Osteocyte (in vitro differentiated cells): ENCODE data around the gene ZNF385A. TPM values are rescaled to one million over a fixed set of nuclear protein-coding genes. Genes with fewer than 3 reads are reported as not detected.

Experiments used
- DNase-seq: peaks from one replicate; pipeline ENCODE4 v3.0.0; 2021; ENCODE audit warnings: mixed read lengths; ENCODE audit not compliant: unreplicated experiment; ENCODE audit errors: extremely low spot score
- H3K27ac Mint-ChIP-seq: one replicate; pipeline ENCODE4 v1.8.0; 2021; ENCODE audit warnings: mild to moderate bottlenecking, mixed read lengths; ENCODE audit not compliant: unreplicated experiment
- H3K27me3 Mint-ChIP-seq: one replicate; pipeline ENCODE4 v1.8.0; 2021; ENCODE audit warnings: mixed read lengths; ENCODE audit not compliant: unreplicated experiment
- H3K36me3 Mint-ChIP-seq: one replicate; pipeline ENCODE4 v1.8.0; 2021; ENCODE audit warnings: mixed read lengths; ENCODE audit not compliant: unreplicated experiment
- H3K4me1 Mint-ChIP-seq: one replicate; pipeline ENCODE4 v1.8.0; 2021; ENCODE audit warnings: mixed read lengths; ENCODE audit not compliant: unreplicated experiment
- H3K4me3 Mint-ChIP-seq: one replicate; pipeline ENCODE4 v1.8.0; 2021; ENCODE audit warnings: mild to moderate bottlenecking, moderate library complexity, mixed read lengths; ENCODE audit not compliant: unreplicated experiment
- H3K9me3 Mint-ChIP-seq: one replicate; pipeline ENCODE4 v1.8.0; 2021; ENCODE audit warnings: mixed read lengths; ENCODE audit not compliant: unreplicated experiment
- total RNA-seq: library from RNA; stranded (reverse); gene quantifications from 2 replicates; pipeline ENCODE4 v1.2.1, GENCODE V29; 2021
- TF ChIP-seq, protein P1 (sequence below): fragments of 200-600 bp; sonication (generic); IDR thresholded peaks from 2 replicates; pipeline ENCODE4 v1.5.0; 2021; ENCODE audit warnings: antibody characterized with exemption, mild to moderate bottlenecking, moderate library complexity

Gene ZNF385A
- total RNA-seq, 1 donor from 2014 or later, result 12.3 TPM

GRCh38 chr12:54337854-54338650, 46.5 kb downstream of the ZNF385A start:
- Mint-ChIP-seq H3K36me3 (peaks cover 24% of the 10 kb centered on the region), H3K27ac (no peak overlapping the region), H3K4me3 (no peak overlapping the region), H3K27me3 (no peaks in the 10 kb centered on the region), H3K4me1 (peaks cover 7% of the 10 kb centered on the region), H3K9me3 (no peaks in the 10 kb centered on the region)
- DNase-seq, result no peak
- TF ChIP-seq, protein P1, sequence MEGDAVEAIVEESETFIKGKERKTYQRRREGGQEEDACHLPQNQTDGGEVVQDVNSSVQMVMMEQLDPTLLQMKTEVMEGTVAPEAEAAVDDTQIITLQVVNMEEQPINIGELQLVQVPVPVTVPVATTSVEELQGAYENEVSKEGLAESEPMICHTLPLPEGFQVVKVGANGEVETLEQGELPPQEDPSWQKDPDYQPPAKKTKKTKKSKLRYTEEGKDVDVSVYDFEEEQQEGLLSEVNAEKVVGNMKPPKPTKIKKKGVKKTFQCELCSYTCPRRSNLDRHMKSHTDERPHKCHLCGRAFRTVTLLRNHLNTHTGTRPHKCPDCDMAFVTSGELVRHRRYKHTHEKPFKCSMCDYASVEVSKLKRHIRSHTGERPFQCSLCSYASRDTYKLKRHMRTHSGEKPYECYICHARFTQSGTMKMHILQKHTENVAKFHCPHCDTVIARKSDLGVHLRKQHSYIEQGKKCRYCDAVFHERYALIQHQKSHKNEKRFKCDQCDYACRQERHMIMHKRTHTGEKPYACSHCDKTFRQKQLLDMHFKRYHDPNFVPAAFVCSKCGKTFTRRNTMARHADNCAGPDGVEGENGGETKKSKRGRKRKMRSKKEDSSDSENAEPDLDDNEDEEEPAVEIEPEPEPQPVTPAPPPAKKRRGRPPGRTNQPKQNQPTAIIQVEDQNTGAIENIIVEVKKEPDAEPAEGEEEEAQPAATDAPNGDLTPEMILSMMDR, result no peak

- H3K36me3 Mint-ChIP-seq, result peaks cover 19% of the 10 kb centered on the region
- no peak overlapping the region for H3K27ac Mint-ChIP-seq
- H3K9me3 Mint-ChIP-seq, result no peaks in the 10 kb centered on the region
- no peak for DNase-seq
- peaks cover 7% of the 10 kb centered on the region for H3K4me1 Mint-ChIP-seq
- no peaks in the 10 kb centered on the region for H3K27me3 Mint-ChIP-seq
- no peak overlapping the region for H3K4me3 Mint-ChIP-seq
- TF ChIP-seq, protein P1, result no peak
Observed at GRCh38 chr12:54337280-54337842, 47.2 kb downstream of the ZNF385A start.

DNA sequence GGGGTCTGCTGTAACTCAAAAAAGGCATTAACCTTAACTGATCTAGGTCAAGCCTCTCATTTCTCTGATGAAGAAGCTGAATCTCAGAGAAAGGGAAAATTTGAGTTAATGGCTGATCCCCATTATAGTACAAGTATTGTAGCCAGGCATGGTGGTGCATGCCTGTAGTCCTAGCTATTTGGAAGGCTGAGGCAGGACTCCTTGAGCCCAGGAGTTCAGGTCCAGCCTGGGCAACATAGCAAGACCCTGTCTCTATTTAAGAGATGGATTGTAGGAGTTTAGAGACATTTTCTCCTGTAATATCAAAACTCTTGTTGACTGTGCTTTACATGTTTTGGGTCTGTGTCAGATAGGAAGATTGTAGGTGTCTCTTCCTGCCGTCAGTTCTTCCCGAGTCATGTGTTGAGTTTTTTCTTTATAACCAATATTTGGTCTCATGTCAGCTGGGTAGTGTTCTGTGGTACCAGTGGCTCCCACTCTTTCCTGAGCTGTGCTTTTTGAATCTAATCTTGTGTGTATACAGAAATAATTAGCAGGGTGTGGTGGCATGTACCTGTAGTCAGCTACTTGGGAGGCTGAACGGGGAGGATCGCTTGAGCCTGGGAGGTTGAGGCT, 51.0 kb downstream of the ZNF385A start:
- no peak for DNase-seq
- peaks cover 36% of the 10 kb centered on the region for H3K4me1 Mint-ChIP-seq
- no peaks in the 10 kb centered on the region for H3K36me3 Mint-ChIP-seq
- TF ChIP-seq, protein P1, result no peak
- no peak overlapping the region for H3K4me3 Mint-ChIP-seq
- H3K9me3 Mint-ChIP-seq, result no peaks in the 10 kb centered on the region
- no peaks in the 10 kb centered on the region for H3K27me3 Mint-ChIP-seq
- no peak overlapping the region for H3K27ac Mint-ChIP-seq

DNA sequence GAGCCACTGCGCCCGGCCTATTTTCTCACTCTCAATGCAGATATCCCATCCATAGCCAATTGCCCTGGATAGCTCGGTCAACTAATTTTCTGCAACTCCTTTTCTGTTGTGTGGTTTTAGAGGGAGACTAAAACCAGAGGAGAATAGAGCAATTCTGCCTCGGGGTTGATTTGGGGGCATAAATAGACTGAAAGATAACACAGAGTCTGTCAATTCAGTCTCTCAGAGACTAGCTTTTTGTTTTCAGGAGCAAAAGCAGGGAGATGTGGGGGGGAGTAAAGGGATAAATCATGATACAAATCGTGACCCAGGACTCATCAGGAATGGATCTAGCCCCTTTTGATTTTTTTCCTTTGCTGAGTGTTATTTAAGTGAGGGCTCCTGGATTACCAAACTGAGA, 53.1 kb downstream of the ZNF385A start:
- TF ChIP-seq, protein P1, result no peak
- DNase-seq, result no peak
- Mint-ChIP-seq H3K9me3 (no peaks in the 10 kb centered on the region), H3K27me3 (no peaks in the 10 kb centered on the region), H3K27ac (no peak overlapping the region), H3K4me3 (no peak overlapping the region), H3K36me3 (no peaks in the 10 kb centered on the region), H3K4me1 (peaks cover 39% of the 10 kb centered on the region)

- no peaks in the 10 kb centered on the region for H3K9me3 Mint-ChIP-seq
- no peaks in the 10 kb centered on the region for H3K27me3 Mint-ChIP-seq
- H3K4me1 Mint-ChIP-seq, result peaks cover 44% of the 10 kb centered on the region
- TF ChIP-seq, protein P1, result no peak
- no peak overlapping the region for H3K4me3 Mint-ChIP-seq
- H3K36me3 Mint-ChIP-seq, result no peaks in the 10 kb centered on the region
- no peak for DNase-seq
- peak overlapping the region; percentile 58 for H3K27ac Mint-ChIP-seq
Observed at GRCh38 chr12:54330442-54330841, 54.1 kb downstream of the ZNF385A start.
